Right atrium auricular region (tissue), 2 donors: ENCODE data around the gene FMO3. TPM values are rescaled to one million over a fixed set of nuclear protein-coding genes. Genes with fewer than 3 reads are reported as not detected.

Source experiments
- DNase-seq: peaks from one replicate; pipeline ENCODE4 v3.0.0-alpha.2; 2019; ENCODE audit warnings: low spot score
- H3K27ac ChIP-seq, 2 donors: fragments of 200-600 bp; sonication (generic); 1 replicate in 1 of 2; 2 replicates in 1 of 2; pipeline ENCODE4 v1.5.1; 2016 to 2019
- H3K27me3 ChIP-seq, 2 donors: fragments of 200-600 bp; sonication (generic); one replicate each; pipeline versions ENCODE4 v1.5.1 to v1.6.0; 2017 to 2019
- H3K36me3 ChIP-seq: fragments of 200-600 bp; sonication (generic); one replicate; pipeline ENCODE4 v1.5.1; 2016
- H3K4me1 ChIP-seq, 2 donors: fragments of 200-600 bp; sonication (generic); one replicate each; pipeline versions ENCODE4 v1.5.1 to v1.6.0; 2017 to 2019
- H3K4me3 ChIP-seq, 2 donors: fragments of 200-600 bp; sonication (generic); 1 replicate in 1 of 2; 2 replicates in 1 of 2; pipeline ENCODE4 v1.5.1; 2017 to 2019; ENCODE audit warnings: mild to moderate bottlenecking in 1 of 2, moderate library complexity in 1 of 2
- H3K9me3 ChIP-seq, 2 donors: fragments of 200-600 bp; sonication (generic); one replicate each; pipeline ENCODE4 v1.5.1; 2019
- total RNA-seq, 2 donors: library from RNA; depleted of rRNA; stranded (reverse); fragments of >200 nt; gene quantifications; one replicate each; pipeline ENCODE4 v1.1.0, GENCODE V29; 2016
- TF ChIP-seq, protein P1 (sequence below), 2 donors: fragments of 200-600 bp; sonication (generic); IDR thresholded peaks; one replicate each; pipeline ENCODE4 v1.5.1; 2019; ENCODE audit warnings: antibody characterized with exemption in 2 of 2

Gene FMO3
- total RNA-seq, 2 donors from 2014 or later = 2.4 TPM

DNA sequence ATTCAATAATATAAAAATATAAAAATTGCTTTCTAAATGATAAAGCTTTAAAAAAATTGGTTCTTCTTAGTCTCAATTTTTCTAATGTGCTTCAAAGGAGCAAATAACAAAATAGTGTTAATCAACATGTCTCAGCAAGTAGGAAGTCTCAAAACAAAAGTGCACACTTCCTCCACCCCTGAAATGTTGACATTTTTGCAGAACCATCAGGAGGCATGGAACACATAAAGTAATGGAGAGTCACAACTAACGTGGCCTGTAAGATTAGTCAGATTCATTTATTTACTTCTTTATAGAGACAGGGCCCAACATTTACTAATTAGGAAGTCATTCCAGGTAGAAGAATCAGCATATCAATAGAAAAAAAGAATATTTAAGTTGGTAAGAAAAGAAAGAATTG, 59.5 kb downstream of the FMO3 start:
- H3K27me3 ChIP-seq = no peaks in the 10 kb centered on the region
- no peaks in the 10 kb centered on the region for H3K4me1 ChIP-seq
- no peaks in the 10 kb centered on the region for H3K9me3 ChIP-seq
- no peak for DNase-seq
- TF ChIP-seq, protein P1, sequence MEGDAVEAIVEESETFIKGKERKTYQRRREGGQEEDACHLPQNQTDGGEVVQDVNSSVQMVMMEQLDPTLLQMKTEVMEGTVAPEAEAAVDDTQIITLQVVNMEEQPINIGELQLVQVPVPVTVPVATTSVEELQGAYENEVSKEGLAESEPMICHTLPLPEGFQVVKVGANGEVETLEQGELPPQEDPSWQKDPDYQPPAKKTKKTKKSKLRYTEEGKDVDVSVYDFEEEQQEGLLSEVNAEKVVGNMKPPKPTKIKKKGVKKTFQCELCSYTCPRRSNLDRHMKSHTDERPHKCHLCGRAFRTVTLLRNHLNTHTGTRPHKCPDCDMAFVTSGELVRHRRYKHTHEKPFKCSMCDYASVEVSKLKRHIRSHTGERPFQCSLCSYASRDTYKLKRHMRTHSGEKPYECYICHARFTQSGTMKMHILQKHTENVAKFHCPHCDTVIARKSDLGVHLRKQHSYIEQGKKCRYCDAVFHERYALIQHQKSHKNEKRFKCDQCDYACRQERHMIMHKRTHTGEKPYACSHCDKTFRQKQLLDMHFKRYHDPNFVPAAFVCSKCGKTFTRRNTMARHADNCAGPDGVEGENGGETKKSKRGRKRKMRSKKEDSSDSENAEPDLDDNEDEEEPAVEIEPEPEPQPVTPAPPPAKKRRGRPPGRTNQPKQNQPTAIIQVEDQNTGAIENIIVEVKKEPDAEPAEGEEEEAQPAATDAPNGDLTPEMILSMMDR (IDR thresholded peaks at IDR 0.05) = no peak
- no peak overlapping the region for H3K27ac ChIP-seq
- no peaks in the 10 kb centered on the region for H3K36me3 ChIP-seq
- H3K4me3 ChIP-seq = no peak overlapping the region

DNA sequence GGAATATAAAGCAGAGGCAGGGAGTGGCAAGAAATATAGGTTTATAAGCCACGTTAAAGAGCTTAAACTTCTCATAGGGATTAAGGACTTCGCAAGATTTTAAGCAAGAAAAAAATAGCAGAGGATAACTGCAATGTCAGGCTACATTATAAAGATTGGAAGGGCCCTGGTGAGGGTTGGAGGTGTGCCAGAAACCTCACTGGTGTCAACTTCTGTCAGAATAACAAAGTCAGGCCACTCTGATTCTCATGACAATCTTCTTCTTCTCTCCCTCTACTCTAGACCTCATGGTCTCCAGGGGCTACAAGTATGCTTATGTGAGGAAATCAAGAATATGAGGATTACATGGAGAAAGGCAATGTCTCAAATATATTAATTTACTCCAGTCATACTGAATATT, 61.8 kb downstream of the FMO3 start:
- Histone ChIP-seq H3K9me3 (no peaks in the 10 kb centered on the region), H3K4me3 (no peak overlapping the region), H3K27me3 (no peaks in the 10 kb centered on the region), H3K4me1 (no peaks in the 10 kb centered on the region), H3K36me3 (no peaks in the 10 kb centered on the region), H3K27ac (no peak overlapping the region)
- no peak for DNase-seq
- TF ChIP-seq, protein P1 (IDR thresholded peaks at IDR 0.05) = no peak

DNA sequence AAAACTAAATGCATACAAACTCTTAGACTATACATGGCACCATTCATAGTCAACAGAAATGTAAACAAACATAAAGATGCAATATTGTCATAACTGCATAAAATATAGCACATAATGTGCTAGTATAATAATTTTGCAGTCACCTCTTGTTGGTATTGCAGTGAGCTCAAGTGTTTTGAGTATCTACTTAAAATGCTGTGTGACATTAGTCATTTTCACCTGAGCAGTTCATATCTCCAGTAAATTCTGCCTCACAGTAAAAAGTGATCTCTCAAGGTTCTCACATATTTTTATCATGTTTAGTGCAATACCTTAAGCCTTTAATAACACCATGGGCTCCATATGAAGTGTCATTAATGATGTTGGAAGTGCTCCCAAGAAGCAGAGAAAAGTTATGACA, 64.8 kb downstream of the FMO3 start:
- no peak for DNase-seq
- peaks cover 0 to 7% of the 10 kb centered on the region in 2 donors for H3K4me1 ChIP-seq
- TF ChIP-seq, protein P1 (IDR thresholded peaks at IDR 0.05) = no peak
- H3K4me3 ChIP-seq = no peak overlapping the region
- no peaks in the 10 kb centered on the region for H3K36me3 ChIP-seq
- no peaks in the 10 kb centered on the region for H3K27me3 ChIP-seq
- H3K27ac ChIP-seq = no peak overlapping the region
- H3K9me3 ChIP-seq = no peaks in the 10 kb centered on the region

DNA sequence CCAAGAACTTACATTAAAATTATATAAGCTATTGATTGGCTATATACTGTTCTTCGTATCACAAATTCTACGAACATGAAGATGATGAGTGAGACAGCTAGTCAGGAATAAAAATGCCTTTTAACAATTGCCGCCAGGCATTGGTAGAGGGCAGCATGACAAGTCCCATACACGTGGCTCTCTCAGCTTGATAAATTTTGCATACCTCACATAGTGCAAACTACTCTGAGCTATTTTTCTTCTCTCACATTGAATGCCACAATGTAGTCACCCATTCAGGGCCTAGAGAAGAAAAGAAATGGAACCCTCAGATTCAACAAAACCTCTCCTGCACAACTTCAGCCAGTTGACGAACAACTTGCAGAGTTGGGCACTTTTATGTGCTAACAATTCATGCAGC, 67.4 kb downstream of the FMO3 start:
- Histone ChIP-seq H3K27me3 (no peaks in the 10 kb centered on the region), H3K4me1 (peaks cover 0 to 13% of the 10 kb centered on the region in 2 donors), H3K27ac (no peak overlapping the region), H3K9me3 (no peaks in the 10 kb centered on the region), H3K36me3 (no peaks in the 10 kb centered on the region), H3K4me3 (no peak overlapping the region)
- DNase-seq = no peak
- TF ChIP-seq, protein P1 (IDR thresholded peaks at IDR 0.05) = no peak

DNA sequence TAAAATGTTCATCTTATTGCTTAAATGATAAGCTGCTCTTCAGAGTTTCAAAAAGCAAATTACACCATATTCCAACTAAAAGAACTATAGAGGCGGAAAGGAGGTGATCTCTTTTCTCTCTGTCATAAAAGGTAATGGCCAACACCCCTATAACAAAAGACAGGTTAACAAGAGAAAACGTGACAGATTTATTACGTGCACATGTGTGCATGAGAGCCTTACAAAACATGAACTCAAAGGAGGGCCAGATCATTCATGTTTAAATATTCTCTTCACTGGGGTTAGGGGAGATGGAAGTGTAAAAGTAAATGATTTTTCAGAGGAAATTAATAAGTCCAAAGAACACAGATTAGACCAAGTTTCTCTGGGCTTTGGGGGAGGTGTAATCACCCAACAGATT, 67.8 kb downstream of the FMO3 start:
- DNase-seq = no peak
- no peaks in the 10 kb centered on the region for H3K36me3 ChIP-seq
- H3K4me1 ChIP-seq = peaks cover 0 to 13% of the 10 kb centered on the region in 2 donors
- H3K4me3 ChIP-seq = no peak overlapping the region
- TF ChIP-seq, protein P1 (IDR thresholded peaks at IDR 0.05) = no peak
- H3K9me3 ChIP-seq = no peaks in the 10 kb centered on the region
- no peaks in the 10 kb centered on the region for H3K27me3 ChIP-seq
- no peak overlapping the region for H3K27ac ChIP-seq

DNA sequence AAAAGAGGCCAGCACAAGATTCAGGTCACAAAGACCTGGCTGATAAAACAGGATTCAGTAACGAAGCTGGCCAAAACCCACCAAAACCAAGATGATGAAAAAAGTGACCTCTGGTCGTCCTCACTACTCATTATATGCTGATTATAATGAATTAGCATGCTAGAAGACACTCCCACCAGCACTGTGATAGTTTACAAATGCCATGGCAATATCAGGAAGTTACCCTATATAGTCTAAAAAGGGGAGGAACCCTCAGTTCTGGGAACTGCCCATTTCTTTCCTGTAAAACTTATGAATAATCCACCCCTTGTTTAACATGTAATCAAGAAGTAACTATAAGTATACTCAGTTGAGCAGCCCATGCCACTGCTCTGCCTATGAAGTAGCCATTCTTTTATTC, 68.4 kb downstream of the FMO3 start:
- H3K4me1 ChIP-seq = peaks cover 0 to 13% of the 10 kb centered on the region in 2 donors
- TF ChIP-seq, protein P1 (IDR thresholded peaks at IDR 0.05) = no peak
- no peaks in the 10 kb centered on the region for H3K27me3 ChIP-seq
- H3K9me3 ChIP-seq = no peaks in the 10 kb centered on the region
- no peak overlapping the region for H3K27ac ChIP-seq
- no peaks in the 10 kb centered on the region for H3K36me3 ChIP-seq
- no peak overlapping the region for H3K4me3 ChIP-seq
- no peak for DNase-seq
